ENCODE results near the gene SLAMF7. TPM values are rescaled to one million over a fixed set of nuclear protein-coding genes. Genes with fewer than 3 reads are reported as not detected.

Gene SLAMF7
- total and polyA plus RNA-seq, 10 of the 15 experiments (the other 5 are each of a cell fraction or from before 2014, with no cell fraction given) = 66.6 to 284 (median 108) TPM

- TF ChIP-seq E4F1 (IDR thresholded peaks at IDR 0.05; ENCODE audit: borderline replicate concordance, partially characterized antibody) (no peak), MLLT1 (IDR thresholded peaks at IDR 0.05) (0 out of 2 replicates have a peak, but pooled peaks have one; percentile 43), ZNF24 (IDR thresholded peaks at IDR 0.05) (peak; percentile 98), ZBTB11 (CRISPR knock-in tag; IDR thresholded peaks at IDR 0.05) (no peak), NR2F1 (conservative IDR thresholded peaks at IDR 0.05) (peak; percentile 71), ZNF687 (IDR thresholded peaks at IDR 0.05) (0 out of 2 replicates have a peak, but pooled peaks have one; percentile 40), RAD21 (IDR thresholded peaks at IDR 0.05; ENCODE audit: insufficient read depth, low read depth, low read length) (no peak), EZH2 (IDR thresholded peaks at IDR 0.05; ENCODE audit: borderline replicate concordance, control insufficient read depth, low read depth, low read length) (no peak), TCF12 (IDR thresholded peaks at IDR 0.05; ENCODE audit: low read depth, low read length) (0 out of 2 replicates have a peak, but pooled peaks have one; percentile 1), MEF2B (IDR thresholded peaks at IDR 0.05; ENCODE audit: partially characterized antibody, poor library complexity, severe bottlenecking) (peak; percentile 47), CEBPZ (IDR thresholded peaks at IDR 0.05; ENCODE audit: low read depth, low read length) (no peak), HDGF (IDR thresholded peaks at IDR 0.05) (no peak)
Observed at GRCh38 chr1:160755911-160756848, 17.1 kb downstream of the SLAMF7 start (continued).

All from GM12878 (cell line).